ENCODE data around the gene ATP8B3.

ATP8B3 gene

GRCh38 chr19:1839658-1840540 lies 27.8 kb upstream of the ATP8B3 start:
- no peak overlapping the region for H3K27ac ChIP-seq
- no peak for TF ChIP-seq CTCF (conservative IDR thresholded peaks at IDR 0.05)

GRCh38 chr19:1837625-1838105 lies 25.6 kb upstream of the ATP8B3 start:
- no peak overlapping the region for H3K27ac ChIP-seq
- peak; percentile 92 for TF ChIP-seq CTCF (conservative IDR thresholded peaks at IDR 0.05)

- H3K27ac ChIP-seq = no peak overlapping the region
Measured at GRCh38 chr19:1837222-1837565, 25.1 kb upstream of the ATP8B3 start.

GRCh38 chr19:1836458-1837221 lies 24.6 kb upstream of the ATP8B3 start:
- no peak for TF ChIP-seq CTCF (conservative IDR thresholded peaks at IDR 0.05)
- no peak overlapping the region for H3K27ac ChIP-seq

More at GRCh38 chr19:1837222-1837565, 25.1 kb upstream of the ATP8B3 start:
- TF ChIP-seq CTCF (conservative IDR thresholded peaks at IDR 0.05) = no peak

- TF ChIP-seq CTCF (conservative IDR thresholded peaks at IDR 0.05) = no peak
- no peak overlapping the region for H3K27ac ChIP-seq
Measured at GRCh38 chr19:1833540-1833939, 21.5 kb upstream of the ATP8B3 start.

GRCh38 chr19:1832046-1832663 lies 20.1 kb upstream of the ATP8B3 start:
- no peak overlapping the region for H3K27ac ChIP-seq
- TF ChIP-seq CTCF (conservative IDR thresholded peaks at IDR 0.05) = no peak

GRCh38 chr19:1830978-1831377 lies 18.9 kb upstream of the ATP8B3 start:
- no peak for TF ChIP-seq CTCF (conservative IDR thresholded peaks at IDR 0.05)
- peak overlapping the region; percentile 73 for H3K27ac ChIP-seq

All from VCaP (cell line).